ENCODE results near the gene SLC13A5.

Gene SLC13A5

GRCh38 chr17:6683730-6684459 is 29.3 kb downstream of the SLC13A5 start:
- H3K4me3 ChIP-seq (ENCODE audit: low read depth, low read length), result no peak overlapping the region
- TF ChIP-seq CTCF (IDR thresholded peaks at IDR 0.05; ENCODE audit: low read depth, low read length), result no peak

- no peak overlapping the region for H3K4me3 ChIP-seq (ENCODE audit: low read depth, low read length)
- TF ChIP-seq CTCF (IDR thresholded peaks at IDR 0.05; ENCODE audit: low read depth, low read length), result no peak
These were observed 30.0 kb downstream of the SLC13A5 start for GRCh38 chr17:6683081-6683684.

GRCh38 chr17:6682339-6682738 is 30.8 kb downstream of the SLC13A5 start:
- H3K4me3 ChIP-seq (ENCODE audit: low read depth, low read length), result no peak overlapping the region
- TF ChIP-seq CTCF (IDR thresholded peaks at IDR 0.05; ENCODE audit: low read depth, low read length), result no peak

GRCh38 chr17:6681671-6682070 is 31.5 kb downstream of the SLC13A5 start:
- no peak for TF ChIP-seq CTCF (IDR thresholded peaks at IDR 0.05; ENCODE audit: low read depth, low read length)
- no peak overlapping the region for H3K4me3 ChIP-seq (ENCODE audit: low read depth, low read length)

GRCh38 chr17:6681176-6681575 is 32.0 kb downstream of the SLC13A5 start:
- TF ChIP-seq CTCF (IDR thresholded peaks at IDR 0.05; ENCODE audit: low read depth, low read length), result no peak
- H3K4me3 ChIP-seq (ENCODE audit: low read depth, low read length), result no peak overlapping the region

GRCh38 chr17:6679241-6679640 is 33.9 kb downstream of the SLC13A5 start:
- TF ChIP-seq CTCF (IDR thresholded peaks at IDR 0.05; ENCODE audit: low read depth, low read length), result no peak
- no peak overlapping the region for H3K4me3 ChIP-seq (ENCODE audit: low read depth, low read length)

GRCh38 chr17:6677946-6678345 is 35.2 kb downstream of the SLC13A5 start:
- TF ChIP-seq CTCF (IDR thresholded peaks at IDR 0.05; ENCODE audit: low read depth, low read length), result no peak
- H3K4me3 ChIP-seq (ENCODE audit: low read depth, low read length), result no peak overlapping the region
